ENCODE measurements around the gene YEATS4. TPM values are rescaled to one million over a fixed set of nuclear protein-coding genes. Genes with fewer than 3 reads are reported as not detected.

Gene YEATS4
- total RNA-seq, 1 donor from 2014 or later, result 10.4 TPM

- Histone ChIP-seq H3K36me3 (ENCODE audit: control insufficient read depth in 3 of 3, insufficient read depth in 3 of 3, low read length in 3 of 3) (no peaks in the 10 kb centered on the region), H3K4me3 (ENCODE audit: low read length in 3 of 3) (no peak overlapping the region), H3K27me3 (ENCODE audit: control insufficient read depth in 3 of 3, insufficient read depth in 3 of 3, low read length in 3 of 3) (peaks cover 0 to 3% (median 2%) of the 10 kb centered on the region in 3 donors), H3K9ac (ENCODE audit: low read depth in 1 of 3, low read length in 3 of 3) (no peak overlapping the region), H3K4me1 (ENCODE audit: control insufficient read depth in 3 of 3, insufficient read depth in 3 of 3, low read length in 3 of 3) (no peaks in the 10 kb centered on the region), H3K27ac (ENCODE audit: low read depth, low read length) (no peak overlapping the region), H3K9me3 (ENCODE audit: control insufficient read depth in 3 of 3, low read length in 3 of 3) (no peaks in the 10 kb centered on the region)
These were observed 18.2 kb upstream of the YEATS4 start for GRCh38 chr12:69341328-69341727.

GRCh38 chr12:69342421-69342820, 17.1 kb upstream of the YEATS4 start:
- Histone ChIP-seq H3K27me3 (ENCODE audit: control insufficient read depth in 3 of 3, insufficient read depth in 3 of 3, low read length in 3 of 3) (peaks cover 0 to 3% (median 2%) of the 10 kb centered on the region in 3 donors), H3K4me1 (ENCODE audit: control insufficient read depth in 3 of 3, insufficient read depth in 3 of 3, low read length in 3 of 3) (no peaks in the 10 kb centered on the region), H3K27ac (ENCODE audit: low read depth, low read length) (no peak overlapping the region), H3K9ac (ENCODE audit: low read depth in 1 of 3, low read length in 3 of 3) (no peak overlapping the region), H3K9me3 (ENCODE audit: control insufficient read depth in 3 of 3, low read length in 3 of 3) (no peaks in the 10 kb centered on the region), H3K4me3 (ENCODE audit: low read length in 3 of 3) (no peak overlapping the region), H3K36me3 (ENCODE audit: control insufficient read depth in 3 of 3, insufficient read depth in 3 of 3, low read length in 3 of 3) (no peaks in the 10 kb centered on the region)

- no peak overlapping the region for H3K27ac ChIP-seq (ENCODE audit: low read depth, low read length)
- peaks cover 0 to 3% (median 2%) of the 10 kb centered on the region in 3 donors for H3K27me3 ChIP-seq (ENCODE audit: control insufficient read depth in 3 of 3, insufficient read depth in 3 of 3, low read length in 3 of 3)
- H3K9ac ChIP-seq (ENCODE audit: low read depth in 1 of 3, low read length in 3 of 3), result no peak overlapping the region
- no peaks in the 10 kb centered on the region for H3K4me1 ChIP-seq (ENCODE audit: control insufficient read depth in 3 of 3, insufficient read depth in 3 of 3, low read length in 3 of 3)
- H3K4me3 ChIP-seq (ENCODE audit: low read length in 3 of 3), result no peak overlapping the region
- H3K36me3 ChIP-seq (ENCODE audit: control insufficient read depth in 3 of 3, insufficient read depth in 3 of 3, low read length in 3 of 3), result no peaks in the 10 kb centered on the region
- H3K9me3 ChIP-seq (ENCODE audit: control insufficient read depth in 3 of 3, low read length in 3 of 3), result no peaks in the 10 kb centered on the region
These were observed 16.2 kb upstream of the YEATS4 start for GRCh38 chr12:69343357-69343756.

GRCh38 chr12:69343885-69344612, 15.5 kb upstream of the YEATS4 start:
- no peak overlapping the region for H3K27ac ChIP-seq (ENCODE audit: low read depth, low read length)
- H3K4me1 ChIP-seq (ENCODE audit: control insufficient read depth in 3 of 3, insufficient read depth in 3 of 3, low read length in 3 of 3), result no peaks in the 10 kb centered on the region
- H3K36me3 ChIP-seq (ENCODE audit: control insufficient read depth in 3 of 3, insufficient read depth in 3 of 3, low read length in 3 of 3), result no peaks in the 10 kb centered on the region
- no peaks in the 10 kb centered on the region for H3K9me3 ChIP-seq (ENCODE audit: control insufficient read depth in 3 of 3, low read length in 3 of 3)
- H3K27me3 ChIP-seq (ENCODE audit: control insufficient read depth in 3 of 3, insufficient read depth in 3 of 3, low read length in 3 of 3), result peaks cover 0 to 3% (median 2%) of the 10 kb centered on the region in 3 donors
- no peak overlapping the region for H3K4me3 ChIP-seq (ENCODE audit: low read length in 3 of 3)
- no peak overlapping the region for H3K9ac ChIP-seq (ENCODE audit: low read depth in 1 of 3, low read length in 3 of 3)

- H3K27ac ChIP-seq (ENCODE audit: low read depth, low read length), result no peak overlapping the region
- H3K4me3 ChIP-seq (ENCODE audit: low read length in 3 of 3), result no peak overlapping the region
- H3K4me1 ChIP-seq (ENCODE audit: control insufficient read depth in 3 of 3, insufficient read depth in 3 of 3, low read length in 3 of 3), result no peaks in the 10 kb centered on the region
These were observed 14.5 kb upstream of the YEATS4 start for GRCh38 chr12:69345077-69345476.

GRCh38 chr12:69345742-69346141, 13.8 kb upstream of the YEATS4 start:
- Histone ChIP-seq H3K27ac (ENCODE audit: low read depth, low read length) (no peak overlapping the region), H3K9ac (ENCODE audit: low read depth in 1 of 3, low read length in 3 of 3) (no peak overlapping the region), H3K4me3 (ENCODE audit: low read length in 3 of 3) (no peak overlapping the region), H3K36me3 (ENCODE audit: control insufficient read depth in 3 of 3, insufficient read depth in 3 of 3, low read length in 3 of 3) (no peaks in the 10 kb centered on the region), H3K4me1 (ENCODE audit: control insufficient read depth in 3 of 3, insufficient read depth in 3 of 3, low read length in 3 of 3) (no peaks in the 10 kb centered on the region), H3K9me3 (ENCODE audit: control insufficient read depth in 3 of 3, low read length in 3 of 3) (no peaks in the 10 kb centered on the region), H3K27me3 (ENCODE audit: control insufficient read depth in 3 of 3, insufficient read depth in 3 of 3, low read length in 3 of 3) (peaks cover 0 to 3% (median 2%) of the 10 kb centered on the region in 3 donors)

More at GRCh38 chr12:69345077-69345476, 14.5 kb upstream of the YEATS4 start:
- H3K36me3 ChIP-seq (ENCODE audit: control insufficient read depth in 3 of 3, insufficient read depth in 3 of 3, low read length in 3 of 3), result no peaks in the 10 kb centered on the region
- H3K27me3 ChIP-seq (ENCODE audit: control insufficient read depth in 3 of 3, insufficient read depth in 3 of 3, low read length in 3 of 3), result peaks cover 0 to 3% (median 2%) of the 10 kb centered on the region in 3 donors
- H3K9ac ChIP-seq (ENCODE audit: low read depth in 1 of 3, low read length in 3 of 3), result no peak overlapping the region
- no peaks in the 10 kb centered on the region for H3K9me3 ChIP-seq (ENCODE audit: control insufficient read depth in 3 of 3, low read length in 3 of 3)

GRCh38 chr12:69348162-69348938, 11.2 kb upstream of the YEATS4 start, which contains the start of gene LYZ:
TSS of gene LYZ (plus strand) at chr12:69348381. CDS start at chr12:69348409, 28 bp downstream.
- Histone ChIP-seq H3K36me3 (ENCODE audit: control insufficient read depth in 3 of 3, insufficient read depth in 3 of 3, low read length in 3 of 3) (no peaks in the 10 kb centered on the region), H3K4me3 (ENCODE audit: low read length in 3 of 3) (no peak within 1 kb of the TSS), H3K9ac (ENCODE audit: low read depth in 1 of 3, low read length in 3 of 3) (no peak within 1 kb of the TSS), H3K9me3 (ENCODE audit: control insufficient read depth in 3 of 3, low read length in 3 of 3) (no peaks in the 10 kb centered on the region), H3K4me1 (ENCODE audit: control insufficient read depth in 3 of 3, insufficient read depth in 3 of 3, low read length in 3 of 3) (no peaks in the 10 kb centered on the region), H3K27me3 (ENCODE audit: control insufficient read depth in 3 of 3, insufficient read depth in 3 of 3, low read length in 3 of 3) (no peaks in the 10 kb centered on the region), H3K27ac (ENCODE audit: low read depth, low read length) (no peak within 1 kb of the TSS)

GRCh38 chr12:69350002-69350626, 9.4 kb upstream of the YEATS4 start:
- Histone ChIP-seq H3K4me3 (ENCODE audit: low read length in 3 of 3) (no peak overlapping the region), H3K36me3 (ENCODE audit: control insufficient read depth in 3 of 3, insufficient read depth in 3 of 3, low read length in 3 of 3) (no peaks in the 10 kb centered on the region), H3K4me1 (ENCODE audit: control insufficient read depth in 3 of 3, insufficient read depth in 3 of 3, low read length in 3 of 3) (no peaks in the 10 kb centered on the region), H3K27ac (ENCODE audit: low read depth, low read length) (no peak overlapping the region), H3K9ac (ENCODE audit: low read depth in 1 of 3, low read length in 3 of 3) (no peak overlapping the region), H3K9me3 (ENCODE audit: control insufficient read depth in 3 of 3, low read length in 3 of 3) (no peaks in the 10 kb centered on the region), H3K27me3 (ENCODE audit: control insufficient read depth in 3 of 3, insufficient read depth in 3 of 3, low read length in 3 of 3) (no peaks in the 10 kb centered on the region)

- no peak overlapping the region for H3K4me3 ChIP-seq (ENCODE audit: low read length in 3 of 3)
- no peak overlapping the region for H3K27ac ChIP-seq (ENCODE audit: low read depth, low read length)
- H3K9ac ChIP-seq (ENCODE audit: low read depth in 1 of 3, low read length in 3 of 3), result no peak overlapping the region
- no peaks in the 10 kb centered on the region for H3K4me1 ChIP-seq (ENCODE audit: control insufficient read depth in 3 of 3, insufficient read depth in 3 of 3, low read length in 3 of 3)
- no peaks in the 10 kb centered on the region for H3K9me3 ChIP-seq (ENCODE audit: control insufficient read depth in 3 of 3, low read length in 3 of 3)
- H3K27me3 ChIP-seq (ENCODE audit: control insufficient read depth in 3 of 3, insufficient read depth in 3 of 3, low read length in 3 of 3), result no peaks in the 10 kb centered on the region
- no peaks in the 10 kb centered on the region for H3K36me3 ChIP-seq (ENCODE audit: control insufficient read depth in 3 of 3, insufficient read depth in 3 of 3, low read length in 3 of 3)
These were observed 8.8 kb upstream of the YEATS4 start for GRCh38 chr12:69350777-69351176.
